Bronchial epithelial cell (primary cell): ENCODE results near the gene RBMS1. TPM values are rescaled to one million over a fixed set of nuclear protein-coding genes. Genes with fewer than 3 reads are reported as not detected.
"Not testable (repeated sequence)": the region's sequence is repeated elsewhere in the genome, so short reads cannot be mapped to it uniquely, and the experiment has no call there.

ENCODE experiments used
- DNase-seq: peaks from one replicate; pipeline ENCODE4 v3.0.0-alpha.2; 2010; ENCODE audit warnings: low read depth
- FAIRE-seq: peaks from 2 replicates; lab custom pipeline; 2011; peaks lifted over from hg19 to GRCh38; lab: Jason Lieb, UNC
- H3K27me3 ChIP-seq: 2 replicates; pipeline ENCODE4 v1.5.1; 2011; ENCODE audit warnings: low read length; ENCODE audit not compliant: control insufficient read depth, insufficient read depth
- H3K36me3 ChIP-seq: 2 replicates; pipeline ENCODE4 v1.5.1; 2011; ENCODE audit warnings: low read length; ENCODE audit not compliant: control insufficient read depth, insufficient read depth
- H3K4me3 ChIP-seq: 2 replicates; pipeline ENCODE4 v1.5.1; 2011; ENCODE audit warnings: mild to moderate bottlenecking, low read depth, low read length, control low read depth
- CTCF ChIP-seq: IDR thresholded peaks from 2 replicates; pipeline ENCODE4 v1.5.1; 2011; ENCODE audit warnings: mild to moderate bottlenecking, moderate library complexity, low read length, control low read depth, inconsistent platforms; ENCODE audit not compliant: insufficient read depth, severe bottlenecking
- total RNA-seq: library from RNA; depleted of rRNA; stranded (reverse); fragments of >200 nt; gene quantifications from 2 replicates; pipeline ENCODE4 v1.2.1, GENCODE V29; 2014

Gene RBMS1
- total RNA-seq, 1 donor from 2014 or later: 30.0 TPM

GRCh38 chr2:160440888-160441287, 52.7 kb downstream of the RBMS1 start:
- DNase-seq (no peak), FAIRE-seq (no peak)
- Histone ChIP-seq H3K36me3 (no peaks in the 10 kb centered on the region), H3K4me3 (no peak overlapping the region), H3K27me3 (no peaks in the 10 kb centered on the region)
- no peak for TF ChIP-seq CTCF

GRCh38 chr2:160439038-160439437, 54.6 kb downstream of the RBMS1 start:
- not testable (repeated sequence) for H3K27me3 ChIP-seq, DNase-seq, FAIRE-seq, H3K36me3 ChIP-seq, H3K4me3 ChIP-seq

GRCh38 chr2:160437273-160437672, 56.3 kb downstream of the RBMS1 start:
- H3K27me3 ChIP-seq: no peaks in the 10 kb centered on the region
- no peak for FAIRE-seq
- H3K4me3 ChIP-seq: no peak overlapping the region
- H3K36me3 ChIP-seq: no peaks in the 10 kb centered on the region
- no peak for TF ChIP-seq CTCF
- DNase-seq: no peak

GRCh38 chr2:160434254-160434948, 59.2 kb downstream of the RBMS1 start:
- no peak for TF ChIP-seq CTCF
- FAIRE-seq (no peak), DNase-seq (peak; percentile 67)

GRCh38 chr2:160433466-160434140, 60.0 kb downstream of the RBMS1 start:
- Histone ChIP-seq H3K4me3 (no peak overlapping the region), H3K27me3 (no peaks in the 10 kb centered on the region), H3K36me3 (no peaks in the 10 kb centered on the region)
- TF ChIP-seq CTCF: no peak
- FAIRE-seq: no peak
- DNase-seq: peak; percentile 88

More at GRCh38 chr2:160434254-160434948, 59.2 kb downstream of the RBMS1 start:
- H3K27me3 ChIP-seq: no peaks in the 10 kb centered on the region
- H3K36me3 ChIP-seq: no peaks in the 10 kb centered on the region
- no peak overlapping the region for H3K4me3 ChIP-seq

- Histone ChIP-seq H3K27me3 (no peaks in the 10 kb centered on the region), H3K4me3 (no peak overlapping the region), H3K36me3 (no peaks in the 10 kb centered on the region)
- peak; percentile 98 for DNase-seq
- TF ChIP-seq CTCF: peak; percentile 32
- no peak for FAIRE-seq
These were observed 61.0 kb downstream of the RBMS1 start for GRCh38 chr2:160432633-160433032.
